ENCODE data around the gene ZNF346. TPM values are rescaled to one million over a fixed set of nuclear protein-coding genes. Genes with fewer than 3 reads are reported as not detected.

The ZNF346 gene
- total RNA-seq, 1 experiment from 2014 or later, result 18.4 TPM

DNA sequence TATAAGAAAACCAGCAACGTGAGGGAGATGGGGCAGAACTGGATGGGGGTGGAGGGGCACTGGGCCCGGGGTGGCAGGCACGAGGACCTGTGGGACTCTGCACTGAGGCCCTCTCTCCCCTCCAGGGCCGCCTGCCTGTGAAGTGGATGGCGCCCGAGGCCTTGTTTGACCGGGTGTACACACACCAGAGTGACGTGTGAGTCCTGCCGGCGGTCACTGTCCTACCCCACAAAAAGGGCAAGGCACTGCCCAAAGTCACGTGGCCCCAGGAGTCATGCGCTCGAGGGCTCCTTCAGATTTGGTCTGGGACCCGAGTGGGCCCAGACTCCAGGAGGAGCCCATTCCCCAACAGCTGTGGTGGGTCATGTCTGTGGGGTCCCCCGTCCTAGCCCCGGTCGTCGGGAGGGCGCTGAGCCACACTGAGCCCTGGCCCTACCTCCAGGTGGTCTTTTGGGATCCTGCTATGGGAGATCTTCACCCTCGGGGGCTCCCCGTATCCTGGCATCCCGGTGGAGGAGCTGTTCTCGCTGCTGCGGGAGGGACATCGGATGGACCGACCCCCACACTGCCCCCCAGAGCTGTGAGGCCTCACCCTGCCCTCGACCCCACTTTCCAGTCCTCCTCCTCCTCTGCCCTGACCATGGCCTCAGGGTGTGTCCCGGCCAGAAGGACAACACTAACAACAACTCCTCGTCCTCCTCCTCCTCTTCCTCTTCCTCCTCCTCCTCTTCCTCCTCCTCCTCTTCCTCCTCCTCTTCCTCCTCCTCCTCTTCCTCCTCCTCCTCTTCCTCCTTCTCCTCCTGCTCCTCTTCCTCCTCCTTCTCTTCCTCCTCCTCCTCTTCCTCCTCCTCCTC, 73.9 kb downstream of the ZNF346 start:
- Mint-ChIP-seq H3K27me3 (ENCODE audit: low read depth) (no peaks in the 10 kb centered on the region), H3K36me3 (peaks cover 23% of the 10 kb centered on the region), H3K4me3 (no peak overlapping the region), H3K27ac (no peak overlapping the region), H3K9me3 (no peaks in the 10 kb centered on the region), H3K4me1 (peaks cover 21% of the 10 kb centered on the region)
- DNase-seq (ENCODE audit: low spot score) (no peak), ATAC-seq (no peak)
- POLR2A ChIA-PET, result no interaction called here
- CTCF ChIA-PET, result interaction anchor here (0.7 to 6.2 kb wide), 4 partner anchors 10 to 213 kb away, joined by 3 to 59 read pairs (median 28); partner anchors contain the start of gene FGFR4
- TF ChIP-seq GABPB1 (CRISPR knock-in tag; IDR thresholded peaks at IDR 0.05), result no peak
- no peak for TF ChIP-seq GRHL2 (CRISPR knock-in tag; IDR thresholded peaks at IDR 0.05; ENCODE audit: insufficient replicate concordance, severe bottlenecking)
- TF ChIP-seq CREM (CRISPR knock-in tag; IDR thresholded peaks at IDR 0.05), result no peak
- no peak for TF ChIP-seq CREB1 (CRISPR knock-in tag; IDR thresholded peaks at IDR 0.05)
- TF ChIP-seq FOXP1 (CRISPR knock-in tag; IDR thresholded peaks at IDR 0.05; ENCODE audit: borderline replicate concordance), result no peak
- no peak for TF ChIP-seq NFATC4 (CRISPR knock-in tag; IDR thresholded peaks at IDR 0.05)
- TF ChIP-seq ZNF121 (CRISPR knock-in tag; IDR thresholded peaks at IDR 0.05), result no peak
- no peak for TF ChIP-seq CBFB (CRISPR knock-in tag; IDR thresholded peaks at IDR 0.05; ENCODE audit: low read depth)
- TF ChIP-seq, protein P1, sequence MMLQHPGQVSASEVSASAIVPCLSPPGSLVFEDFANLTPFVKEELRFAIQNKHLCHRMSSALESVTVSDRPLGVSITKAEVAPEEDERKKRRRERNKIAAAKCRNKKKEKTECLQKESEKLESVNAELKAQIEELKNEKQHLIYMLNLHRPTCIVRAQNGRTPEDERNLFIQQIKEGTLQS (CRISPR knock-in tag; conservative IDR thresholded peaks at IDR 0.05), result no peak
- TF ChIP-seq, protein P2, sequence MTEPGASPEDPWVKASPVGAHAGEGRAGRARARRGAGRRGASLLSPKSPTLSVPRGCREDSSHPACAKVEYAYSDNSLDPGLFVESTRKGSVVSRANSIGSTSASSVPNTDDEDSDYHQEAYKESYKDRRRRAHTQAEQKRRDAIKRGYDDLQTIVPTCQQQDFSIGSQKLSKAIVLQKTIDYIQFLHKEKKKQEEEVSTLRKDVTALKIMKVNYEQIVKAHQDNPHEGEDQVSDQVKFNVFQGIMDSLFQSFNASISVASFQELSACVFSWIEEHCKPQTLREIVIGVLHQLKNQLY (CRISPR knock-in tag; IDR thresholded peaks at IDR 0.05), result no peak
- TF ChIP-seq SMAD4 (CRISPR knock-in tag; IDR thresholded peaks at IDR 0.05), result no peak
- TF ChIP-seq, protein P3, sequence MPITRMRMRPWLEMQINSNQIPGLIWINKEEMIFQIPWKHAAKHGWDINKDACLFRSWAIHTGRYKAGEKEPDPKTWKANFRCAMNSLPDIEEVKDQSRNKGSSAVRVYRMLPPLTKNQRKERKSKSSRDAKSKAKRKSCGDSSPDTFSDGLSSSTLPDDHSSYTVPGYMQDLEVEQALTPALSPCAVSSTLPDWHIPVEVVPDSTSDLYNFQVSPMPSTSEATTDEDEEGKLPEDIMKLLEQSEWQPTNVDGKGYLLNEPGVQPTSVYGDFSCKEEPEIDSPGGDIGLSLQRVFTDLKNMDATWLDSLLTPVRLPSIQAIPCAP (CRISPR knock-in tag; IDR thresholded peaks at IDR 0.05), result no peak
- TF ChIP-seq, protein P4, sequence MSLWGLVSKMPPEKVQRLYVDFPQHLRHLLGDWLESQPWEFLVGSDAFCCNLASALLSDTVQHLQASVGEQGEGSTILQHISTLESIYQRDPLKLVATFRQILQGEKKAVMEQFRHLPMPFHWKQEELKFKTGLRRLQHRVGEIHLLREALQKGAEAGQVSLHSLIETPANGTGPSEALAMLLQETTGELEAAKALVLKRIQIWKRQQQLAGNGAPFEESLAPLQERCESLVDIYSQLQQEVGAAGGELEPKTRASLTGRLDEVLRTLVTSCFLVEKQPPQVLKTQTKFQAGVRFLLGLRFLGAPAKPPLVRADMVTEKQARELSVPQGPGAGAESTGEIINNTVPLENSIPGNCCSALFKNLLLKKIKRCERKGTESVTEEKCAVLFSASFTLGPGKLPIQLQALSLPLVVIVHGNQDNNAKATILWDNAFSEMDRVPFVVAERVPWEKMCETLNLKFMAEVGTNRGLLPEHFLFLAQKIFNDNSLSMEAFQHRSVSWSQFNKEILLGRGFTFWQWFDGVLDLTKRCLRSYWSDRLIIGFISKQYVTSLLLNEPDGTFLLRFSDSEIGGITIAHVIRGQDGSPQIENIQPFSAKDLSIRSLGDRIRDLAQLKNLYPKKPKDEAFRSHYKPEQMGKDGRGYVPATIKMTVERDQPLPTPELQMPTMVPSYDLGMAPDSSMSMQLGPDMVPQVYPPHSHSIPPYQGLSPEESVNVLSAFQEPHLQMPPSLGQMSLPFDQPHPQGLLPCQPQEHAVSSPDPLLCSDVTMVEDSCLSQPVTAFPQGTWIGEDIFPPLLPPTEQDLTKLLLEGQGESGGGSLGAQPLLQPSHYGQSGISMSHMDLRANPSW (CRISPR knock-in tag; conservative IDR thresholded peaks at IDR 0.05; ENCODE audit: low read depth), result no peak
- TF ChIP-seq, protein P5, sequence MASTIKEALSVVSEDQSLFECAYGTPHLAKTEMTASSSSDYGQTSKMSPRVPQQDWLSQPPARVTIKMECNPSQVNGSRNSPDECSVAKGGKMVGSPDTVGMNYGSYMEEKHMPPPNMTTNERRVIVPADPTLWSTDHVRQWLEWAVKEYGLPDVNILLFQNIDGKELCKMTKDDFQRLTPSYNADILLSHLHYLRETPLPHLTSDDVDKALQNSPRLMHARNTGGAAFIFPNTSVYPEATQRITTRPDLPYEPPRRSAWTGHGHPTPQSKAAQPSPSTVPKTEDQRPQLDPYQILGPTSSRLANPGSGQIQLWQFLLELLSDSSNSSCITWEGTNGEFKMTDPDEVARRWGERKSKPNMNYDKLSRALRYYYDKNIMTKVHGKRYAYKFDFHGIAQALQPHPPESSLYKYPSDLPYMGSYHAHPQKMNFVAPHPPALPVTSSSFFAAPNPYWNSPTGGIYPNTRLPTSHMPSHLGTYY (CRISPR knock-in tag; IDR thresholded peaks at IDR 0.05), result no peak
- no peak for TF ChIP-seq MXD4 (CRISPR knock-in tag; IDR thresholded peaks at IDR 0.05; ENCODE audit: borderline replicate concordance)
- TF ChIP-seq JUN (CRISPR knock-in tag; IDR thresholded peaks at IDR 0.05), result no peak
- no peak for TF ChIP-seq FOXK1 (CRISPR knock-in tag; IDR thresholded peaks at IDR 0.05)
- TF ChIP-seq, protein P6, sequence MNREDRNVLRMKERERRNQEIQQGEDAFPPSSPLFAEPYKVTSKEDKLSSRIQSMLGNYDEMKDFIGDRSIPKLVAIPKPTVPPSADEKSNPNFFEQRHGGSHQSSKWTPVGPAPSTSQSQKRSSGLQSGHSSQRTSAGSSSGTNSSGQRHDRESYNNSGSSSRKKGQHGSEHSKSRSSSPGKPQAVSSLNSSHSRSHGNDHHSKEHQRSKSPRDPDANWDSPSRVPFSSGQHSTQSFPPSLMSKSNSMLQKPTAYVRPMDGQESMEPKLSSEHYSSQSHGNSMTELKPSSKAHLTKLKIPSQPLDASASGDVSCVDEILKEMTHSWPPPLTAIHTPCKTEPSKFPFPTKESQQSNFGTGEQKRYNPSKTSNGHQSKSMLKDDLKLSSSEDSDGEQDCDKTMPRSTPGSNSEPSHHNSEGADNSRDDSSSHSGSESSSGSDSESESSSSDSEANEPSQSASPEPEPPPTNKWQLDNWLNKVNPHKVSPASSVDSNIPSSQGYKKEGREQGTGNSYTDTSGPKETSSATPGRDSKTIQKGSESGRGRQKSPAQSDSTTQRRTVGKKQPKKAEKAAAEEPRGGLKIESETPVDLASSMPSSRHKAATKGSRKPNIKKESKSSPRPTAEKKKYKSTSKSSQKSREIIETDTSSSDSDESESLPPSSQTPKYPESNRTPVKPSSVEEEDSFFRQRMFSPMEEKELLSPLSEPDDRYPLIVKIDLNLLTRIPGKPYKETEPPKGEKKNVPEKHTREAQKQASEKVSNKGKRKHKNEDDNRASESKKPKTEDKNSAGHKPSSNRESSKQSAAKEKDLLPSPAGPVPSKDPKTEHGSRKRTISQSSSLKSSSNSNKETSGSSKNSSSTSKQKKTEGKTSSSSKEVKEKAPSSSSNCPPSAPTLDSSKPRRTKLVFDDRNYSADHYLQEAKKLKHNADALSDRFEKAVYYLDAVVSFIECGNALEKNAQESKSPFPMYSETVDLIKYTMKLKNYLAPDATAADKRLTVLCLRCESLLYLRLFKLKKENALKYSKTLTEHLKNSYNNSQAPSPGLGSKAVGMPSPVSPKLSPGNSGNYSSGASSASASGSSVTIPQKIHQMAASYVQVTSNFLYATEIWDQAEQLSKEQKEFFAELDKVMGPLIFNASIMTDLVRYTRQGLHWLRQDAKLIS (CRISPR knock-in tag; IDR thresholded peaks at IDR 0.05; ENCODE audit: borderline replicate concordance), result no peak

Measured in WTC11 (cell line).